Measurements from ENCODE around the gene MTNR1A. TPM values are rescaled to one million over a fixed set of nuclear protein-coding genes. Genes with fewer than 3 reads are reported as not detected.

MTNR1A gene
- total RNA-seq, 2 donors from 2014 or later = not detected

- DNase-seq (ENCODE audit: low spot score) = no peak
- no peak overlapping the region for H3K4me3 ChIP-seq
- H3K4me1 ChIP-seq (ENCODE audit: control insufficient read depth in 1 of 2, low read depth in 2 of 2) = peaks cover 4 to 6% of the 10 kb centered on the region in 2 donors
- H3K27ac ChIP-seq = no peak overlapping the region
- H3K36me3 ChIP-seq = peaks cover 24% of the 10 kb centered on the region
- H3K27me3 ChIP-seq (replicated peaks; ENCODE audit: insufficient read depth) = no peaks in the 10 kb centered on the region
- no peak for ATAC-seq (ENCODE audit: insufficient number of reproducible peaks, low FRiP score, low read depth)
- no peaks in the 10 kb centered on the region for H3K9me3 ChIP-seq
- TF ChIP-seq CTCF (IDR thresholded peaks at IDR 0.05) = no peak
These were observed 36.3 kb upstream of the MTNR1A start for GRCh38 chr4:186591651-186592050.

- Histone ChIP-seq H3K36me3 (peaks cover 13% of the 10 kb centered on the region), H3K4me1 (ENCODE audit: control insufficient read depth in 1 of 2, low read depth in 2 of 2) (peaks cover 11 to 14% of the 10 kb centered on the region in 2 donors), H3K9me3 (no peaks in the 10 kb centered on the region), H3K27ac (no peak overlapping the region), H3K27me3 (replicated peaks; ENCODE audit: insufficient read depth) (no peaks in the 10 kb centered on the region), H3K4me3 (no peak overlapping the region)
- TF ChIP-seq CTCF (IDR thresholded peaks at IDR 0.05) = no peak
- no peak for DNase-seq (ENCODE audit: low spot score)
- ATAC-seq (ENCODE audit: insufficient number of reproducible peaks, low FRiP score, low read depth) = no peak
These were observed 33.1 kb upstream of the MTNR1A start for GRCh38 chr4:186588503-186588902.

- ATAC-seq (ENCODE audit: insufficient number of reproducible peaks, low FRiP score, low read depth) = no peak
These were observed 32.1 kb upstream of the MTNR1A start for GRCh38 chr4:186587416-186588018.

GRCh38 chr4:186586205-186586604 lies 30.8 kb upstream of the MTNR1A start:
- Histone ChIP-seq H3K4me3 (no peak overlapping the region), H3K27me3 (replicated peaks; ENCODE audit: insufficient read depth) (no peaks in the 10 kb centered on the region), H3K27ac (no peak overlapping the region), H3K4me1 (ENCODE audit: control insufficient read depth in 1 of 2, low read depth in 2 of 2) (peaks cover 11 to 14% of the 10 kb centered on the region in 2 donors), H3K9me3 (no peaks in the 10 kb centered on the region), H3K36me3 (peaks cover 7% of the 10 kb centered on the region)
- TF ChIP-seq CTCF (IDR thresholded peaks at IDR 0.05) = no peak
- ATAC-seq (ENCODE audit: insufficient number of reproducible peaks, low FRiP score, low read depth) (no peak), DNase-seq (ENCODE audit: low spot score) (no peak)

More at GRCh38 chr4:186587416-186588018, 32.1 kb upstream of the MTNR1A start:
- DNase-seq (ENCODE audit: low spot score) = peak; percentile 20
- Histone ChIP-seq H3K4me3 (no peak overlapping the region), H3K36me3 (peaks cover 7% of the 10 kb centered on the region), H3K4me1 (ENCODE audit: control insufficient read depth in 1 of 2, low read depth in 2 of 2) (peaks cover 11 to 14% of the 10 kb centered on the region in 2 donors), H3K27me3 (replicated peaks; ENCODE audit: insufficient read depth) (no peaks in the 10 kb centered on the region), H3K27ac (no peak overlapping the region), H3K9me3 (no peaks in the 10 kb centered on the region)
- TF ChIP-seq CTCF (IDR thresholded peaks at IDR 0.05) = peak; percentile 86

- Histone ChIP-seq H3K4me3 (no peak overlapping the region), H3K36me3 (peaks cover 7% of the 10 kb centered on the region), H3K27ac (no peak overlapping the region), H3K27me3 (replicated peaks; ENCODE audit: insufficient read depth) (no peaks in the 10 kb centered on the region), H3K4me1 (ENCODE audit: control insufficient read depth in 1 of 2, low read depth in 2 of 2) (peaks cover 11 to 14% of the 10 kb centered on the region in 2 donors), H3K9me3 (no peaks in the 10 kb centered on the region)
- DNase-seq (ENCODE audit: low spot score) (no peak), ATAC-seq (ENCODE audit: insufficient number of reproducible peaks, low FRiP score, low read depth) (no peak)
- TF ChIP-seq CTCF (IDR thresholded peaks at IDR 0.05) = no peak
These were observed 29.5 kb upstream of the MTNR1A start for GRCh38 chr4:186584912-186585311.
